Aorta (tissue), 5 donors: ENCODE measurements around the gene DVL1. TPM values are rescaled to one million over a fixed set of nuclear protein-coding genes. Genes with fewer than 3 reads are reported as not detected.
"Not testable (repeated sequence)": the region's sequence is repeated elsewhere in the genome, so short reads cannot be mapped to it uniquely, and the experiment has no call there.

ENCODE experiments used
- ATAC-seq: fragments of 200-7000 bp; cut with Tn5 transposase; one replicate; pipeline ENCODE4 v1.9.1; 2022; ENCODE audit warnings: moderate library complexity; ENCODE audit not compliant: low FRiP score
- DNase-seq, 2 donors: peaks; one replicate each; pipeline ENCODE4 v3.0.0-alpha.2; 2020
- H3K27ac ChIP-seq, 2 donors: one replicate each; pipeline ENCODE4 v1.5.1; 2013; ENCODE audit warnings: low read length in 2 of 2, mild to moderate bottlenecking in 2 of 2, moderate library complexity in 2 of 2, control low read depth in 1 of 2, inconsistent platforms in 1 of 2, low read depth in 1 of 2
- H3K27me3 ChIP-seq, 2 donors: one replicate each; pipeline ENCODE4 v1.6.1; 2013; ENCODE audit warnings: control low read depth in 1 of 2, low read length in 1 of 2, mild to moderate bottlenecking in 1 of 2, moderate library complexity in 1 of 2; ENCODE audit not compliant: insufficient read depth in 2 of 2, control insufficient read depth in 1 of 2
- H3K36me3 ChIP-seq, 2 donors: one replicate each; pipeline ENCODE4 v1.6.1; 2013; ENCODE audit warnings: control low read depth in 1 of 2, low read length in 1 of 2, mild to moderate bottlenecking in 1 of 2; ENCODE audit not compliant: insufficient read depth in 2 of 2, control insufficient read depth in 1 of 2
- H3K4me1 ChIP-seq, 2 donors: one replicate each; pipeline ENCODE4 v1.6.1; 2013; ENCODE audit warnings: low read length in 2 of 2, control low read depth in 1 of 2, mild to moderate bottlenecking in 1 of 2, moderate library complexity in 1 of 2; ENCODE audit not compliant: insufficient read depth in 2 of 2, control insufficient read depth in 1 of 2
- H3K4me3 ChIP-seq, 2 donors: one replicate each; pipeline ENCODE4 v1.5.1; 2013; ENCODE audit warnings: low read length in 2 of 2, control low read depth in 1 of 2, mild to moderate bottlenecking in 1 of 2
- H3K9me3 ChIP-seq: one replicate; pipeline ENCODE4 v1.6.1; 2013; ENCODE audit warnings: mild to moderate bottlenecking, low read length; ENCODE audit not compliant: control insufficient read depth
- WGBS, 2 donors: extraction: QIAGEN DNeasy Blood & Tissue Kit; methylation state at CpG; one replicate each; pipeline ENCODE4 v1.1.7; 2013; 5-methylcytosine and 5-hydroxymethylcytosine counted together
- intact Hi-C, 2 donors: fragments of 100-400 bp; cut with DNase I; formaldehyde crosslinking; loops; one replicate each; pipeline versions ENCODE4 v1.14.2 to v1.15.0; 2022
- polyA plus RNA-seq, 2 donors: library from polyadenylated mRNA; stranded (reverse); fragments of 200-250 nt; gene quantifications; one replicate each; pipeline ENCODE4 v1.2.3, GENCODE V29; 2013
- total RNA-seq, 2 donors: library from RNA; stranded (reverse); fragmentation: NEBNext Ultra II Directional; extraction: Animal tissue kit (Norgen Biotek cat#: 25700); gene quantifications; one replicate each; pipeline ENCODE4 v1.2.1, GENCODE V29; 2021
- donor health status: healthy with polysubstance abuse.
- donor health status: Bipolar disorder and iron deficiency.
- donor health status: DM: no; HTN: no; CAD: no.
- donor health status: DM: no; HTN: no; CAD: no.
- donor health status: DM: yes; HTN: yes; CAD: no.

The DVL1 gene
- total and polyA plus RNA-seq, 4 donors: 21.2 to 71.9 (median 51.2) TPM

DNA sequence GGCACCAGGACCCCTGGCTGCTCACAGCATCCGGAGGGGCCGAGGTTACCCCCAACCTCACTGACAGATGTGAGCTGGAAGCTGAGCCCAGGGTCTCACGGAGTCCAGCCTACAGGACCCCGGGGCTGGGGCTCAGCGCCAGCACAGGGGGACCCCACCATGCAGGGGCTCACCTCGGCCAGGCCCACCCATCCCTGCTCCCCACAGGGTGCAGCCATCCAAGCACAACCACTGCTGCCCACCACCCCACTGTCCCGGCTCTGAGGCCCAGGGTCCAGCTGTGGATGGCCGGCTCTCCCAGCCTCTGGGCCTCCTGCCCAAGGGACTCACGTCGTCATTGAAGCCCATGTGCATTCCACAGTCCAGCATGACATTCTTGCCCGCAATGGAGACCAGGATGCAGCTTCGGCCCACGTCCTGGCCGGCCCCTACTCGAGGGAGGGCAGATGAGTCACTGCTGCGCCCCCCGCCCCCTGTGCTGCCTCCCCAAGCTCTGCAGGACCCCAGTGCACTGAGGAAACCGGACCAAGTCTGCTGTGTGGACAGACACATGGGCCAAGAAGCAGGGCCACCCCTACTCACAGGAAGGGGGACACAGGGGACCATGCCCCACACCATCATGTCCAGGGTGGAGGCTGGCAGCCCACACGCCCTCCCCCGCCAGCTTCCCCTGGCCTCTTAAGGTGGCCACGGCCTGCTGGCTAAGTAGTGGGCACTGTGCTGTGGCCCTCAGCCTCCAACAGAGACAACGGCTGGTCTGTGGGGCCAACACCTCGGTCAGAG lies 28.4 kb downstream of the DVL1 start:
- no peaks in the 10 kb centered on the region for H3K4me1 ChIP-seq
- H3K36me3 ChIP-seq: no peaks in the 10 kb centered on the region
- no peak for ATAC-seq
- H3K27ac ChIP-seq: no peak overlapping the region
- H3K4me3 ChIP-seq: no peak overlapping the region
- intact Hi-C loops: no loop called here
- WGBS, 2 donors: 63 to 69% methylated on average over 23 of the region's 23 CpGs
- H3K27me3 ChIP-seq: no peaks in the 10 kb centered on the region
- H3K9me3 ChIP-seq: no peaks in the 10 kb centered on the region
- DNase-seq: no peak

DNA sequence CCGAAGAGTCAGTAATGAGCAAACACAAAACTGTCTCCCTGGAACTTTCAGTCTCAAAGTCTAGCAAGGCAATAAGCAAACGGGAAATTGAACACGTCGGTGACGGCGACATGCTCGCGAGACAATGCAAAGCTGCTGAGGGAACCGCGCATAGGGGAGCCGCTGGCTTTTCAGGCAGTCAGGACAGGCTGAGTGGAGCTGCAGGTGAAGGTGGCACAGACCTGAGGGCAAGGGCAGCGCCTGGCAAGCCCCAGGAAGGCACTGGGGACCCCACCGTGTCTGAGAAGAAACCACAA lies 29.6 kb downstream of the DVL1 start:
- H3K9me3 ChIP-seq: no peaks in the 10 kb centered on the region
- intact Hi-C loops: no loop called here
- no peak for ATAC-seq
- no peak for DNase-seq
- 92 to 93% methylated on average over 13 of the region's 13 CpGs for WGBS, 2 donors
- H3K4me1 ChIP-seq: no peaks in the 10 kb centered on the region
- no peaks in the 10 kb centered on the region for H3K36me3 ChIP-seq
- no peak overlapping the region for H3K4me3 ChIP-seq
- no peaks in the 10 kb centered on the region for H3K27me3 ChIP-seq
- no peak overlapping the region for H3K27ac ChIP-seq

DNA sequence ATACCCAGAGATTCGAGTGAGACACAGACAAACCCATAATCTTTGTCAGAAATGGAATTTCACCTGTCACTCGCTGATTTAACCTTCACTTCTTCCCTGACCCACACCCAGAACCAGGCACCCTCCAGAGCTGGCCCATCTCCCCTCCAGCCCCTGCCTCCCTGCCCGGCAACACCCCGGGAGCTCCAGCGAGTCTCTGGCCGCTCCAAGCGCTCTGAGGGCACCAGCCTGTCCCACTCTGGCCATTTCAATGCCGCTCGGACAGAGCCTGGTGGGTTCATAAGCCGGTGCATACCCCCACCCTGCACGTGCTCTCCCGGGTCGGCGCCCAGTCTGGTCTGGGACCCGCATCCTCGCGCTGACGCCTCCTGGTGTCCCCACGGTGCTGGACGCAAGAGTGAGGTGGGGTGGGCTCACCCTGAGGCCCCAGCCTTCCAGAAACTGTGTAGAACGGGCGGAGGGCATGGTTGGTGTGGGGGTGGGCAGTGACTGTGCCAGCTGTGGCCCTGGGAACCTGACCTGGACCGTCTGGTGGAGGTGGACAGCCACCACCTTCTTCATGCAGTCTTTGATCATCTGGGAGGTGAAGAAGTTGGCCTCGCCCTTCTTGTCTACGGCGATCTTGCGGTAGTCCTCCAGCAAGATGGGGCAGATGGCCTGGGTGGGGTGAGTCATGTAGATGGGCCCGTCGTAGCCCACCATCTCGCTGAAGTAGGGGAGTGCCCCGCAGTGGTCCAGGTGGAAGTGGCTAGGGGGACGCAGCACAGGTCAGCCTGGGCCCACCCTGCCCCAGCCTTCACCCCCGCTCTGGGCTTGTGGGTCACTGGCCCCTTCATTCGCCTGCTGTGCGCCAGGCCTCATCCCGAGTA lies 30.2 kb downstream of the DVL1 start:
- 88% methylated on average over 36 of the region's 36 CpGs for WGBS, 2 donors
- Histone ChIP-seq H3K4me1 (no peaks in the 10 kb centered on the region), H3K27me3 (no peaks in the 10 kb centered on the region), H3K36me3 (no peaks in the 10 kb centered on the region), H3K9me3 (no peaks in the 10 kb centered on the region), H3K4me3 (no peak overlapping the region), H3K27ac (peak overlapping the region in 1 of 2 donors; percentile 34)
- intact Hi-C loops: no loop called here
- DNase-seq: no peak
- peak; percentile 33 for ATAC-seq

DNA sequence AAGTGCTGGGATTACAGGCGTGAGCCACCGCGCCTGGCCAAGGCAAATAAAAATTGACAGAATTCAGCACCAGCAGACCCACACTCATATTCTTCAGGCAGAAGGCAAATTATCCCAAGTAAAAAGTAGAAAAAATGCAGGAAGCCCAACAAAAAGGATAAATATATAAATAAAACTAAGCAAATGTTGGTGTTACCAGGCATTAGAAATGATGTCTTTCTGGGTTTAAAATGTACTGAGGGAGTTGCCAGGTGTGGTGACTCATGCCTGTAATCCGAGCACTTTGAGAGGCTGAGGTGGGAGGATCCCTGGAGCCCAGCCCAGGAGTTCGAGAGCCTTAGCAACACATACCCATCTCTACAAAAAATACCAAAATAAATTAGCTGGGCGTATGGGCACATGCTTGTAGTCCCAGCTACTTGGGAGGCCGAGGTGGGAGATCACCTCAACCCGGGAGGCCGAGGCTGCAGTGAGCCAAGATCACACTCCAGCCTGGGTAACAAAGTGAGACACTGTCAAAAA lies 31.0 kb downstream of the DVL1 start:
- DNase-seq: peak; percentile 92 to 93
- no peaks in the 10 kb centered on the region for H3K36me3 ChIP-seq
- intact Hi-C loops: no loop called here
- no peak overlapping the region for H3K27ac ChIP-seq
- H3K27me3 ChIP-seq: no peaks in the 10 kb centered on the region
- ATAC-seq: peak; percentile 78
- no peak overlapping the region for H3K4me3 ChIP-seq
- H3K4me1 ChIP-seq: no peaks in the 10 kb centered on the region
- H3K9me3 ChIP-seq: no peaks in the 10 kb centered on the region
- 45 to 48% methylated on average over 9 of the region's 9 CpGs for WGBS, 2 donors

DNA sequence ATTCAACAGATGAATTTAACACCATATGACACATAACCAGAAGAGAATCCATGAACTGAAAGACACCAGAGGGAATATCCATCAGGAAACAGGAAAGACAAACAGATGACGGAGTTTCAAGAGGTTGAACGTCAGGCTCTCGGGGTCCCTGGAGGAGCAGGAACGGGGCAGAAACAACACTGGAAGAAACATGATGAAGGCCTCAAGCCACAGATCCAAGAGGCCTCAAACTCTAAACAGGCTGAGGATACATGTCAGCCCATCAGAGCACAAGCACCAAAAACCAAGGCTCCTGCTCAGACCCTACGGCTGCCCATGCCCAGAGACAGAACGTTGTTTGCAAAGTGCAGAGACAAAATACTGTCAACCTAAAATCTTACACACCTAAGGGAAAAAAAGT lies 31.8 kb downstream of the DVL1 start:
- ATAC-seq (no peak), DNase-seq (no peak)
- 81 to 85% methylated on average over 6 of the region's 6 CpGs for WGBS, 2 donors
- no peak overlapping the region for H3K4me3 ChIP-seq
- no peaks in the 10 kb centered on the region for H3K36me3 ChIP-seq
- H3K4me1 ChIP-seq: no peaks in the 10 kb centered on the region
- H3K27ac ChIP-seq: no peak overlapping the region
- H3K27me3 ChIP-seq: no peaks in the 10 kb centered on the region
- intact Hi-C loops: no loop called here
- H3K9me3 ChIP-seq: no peaks in the 10 kb centered on the region

DNA sequence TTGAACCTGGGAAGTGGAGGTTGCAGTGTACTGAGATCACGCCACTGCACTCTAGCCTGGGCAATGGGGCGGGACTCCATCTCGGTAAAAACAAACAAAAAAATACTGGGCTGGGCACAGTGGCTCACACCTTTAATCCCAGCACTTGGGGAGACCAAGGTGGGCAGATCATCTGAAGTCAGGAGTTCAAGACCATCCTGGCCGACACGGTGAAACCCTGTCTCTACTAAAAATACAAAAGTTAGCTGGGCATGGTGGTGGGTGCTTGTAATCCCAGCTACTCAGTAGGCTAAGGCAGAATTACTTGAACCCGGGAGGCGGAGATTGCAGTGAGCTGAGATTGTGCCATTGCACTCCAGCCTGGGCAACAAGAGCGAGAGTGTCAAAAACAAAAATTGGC lies 33.0 kb downstream of the DVL1 start:
- H3K4me1 ChIP-seq, intact Hi-C loops, H3K27me3 ChIP-seq, ATAC-seq, H3K27ac ChIP-seq, DNase-seq, H3K9me3 ChIP-seq, H3K36me3 ChIP-seq, H3K4me3 ChIP-seq: not testable (repeated sequence)
- WGBS, 2 donors: 88 to 90% methylated on average over 8 of the region's 8 CpGs

DNA sequence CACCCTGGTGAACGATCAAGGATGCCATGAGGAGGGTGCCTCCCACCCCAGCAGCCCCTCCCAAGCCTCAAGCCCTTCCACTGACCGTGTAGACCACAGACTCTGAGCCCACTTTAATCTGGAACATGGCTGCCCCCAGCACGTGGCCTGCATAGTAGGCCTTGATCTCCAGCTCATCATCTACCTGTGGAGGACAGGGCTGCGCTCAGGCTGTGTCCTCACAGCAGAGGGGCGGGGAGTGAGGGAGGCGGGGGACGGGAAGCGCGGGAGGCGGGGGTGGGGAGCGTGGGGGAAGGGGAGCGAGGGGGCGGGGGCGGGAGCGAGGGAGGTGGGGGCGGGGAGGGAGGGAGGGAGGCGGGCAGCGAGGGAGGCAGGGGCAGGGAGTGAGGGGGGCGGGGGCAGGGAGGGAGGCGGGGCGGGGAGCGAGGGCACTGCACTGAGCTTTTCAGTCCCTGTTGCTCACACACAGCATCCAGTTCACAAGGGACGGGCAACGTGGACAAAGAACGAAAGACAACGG lies 33.7 kb downstream of the DVL1 start:
- DNase-seq: no peak
- H3K27ac ChIP-seq: no peak overlapping the region
- no peaks in the 10 kb centered on the region for H3K27me3 ChIP-seq
- intact Hi-C loops: no loop called here
- no peaks in the 10 kb centered on the region for H3K9me3 ChIP-seq
- 57 to 74% methylated on average over 14 to 25 of the region's 26 CpGs for WGBS, 2 donors
- H3K4me1 ChIP-seq: no peaks in the 10 kb centered on the region
- ATAC-seq: no peak
- H3K4me3 ChIP-seq: no peak overlapping the region
- no peaks in the 10 kb centered on the region for H3K36me3 ChIP-seq

DNA sequence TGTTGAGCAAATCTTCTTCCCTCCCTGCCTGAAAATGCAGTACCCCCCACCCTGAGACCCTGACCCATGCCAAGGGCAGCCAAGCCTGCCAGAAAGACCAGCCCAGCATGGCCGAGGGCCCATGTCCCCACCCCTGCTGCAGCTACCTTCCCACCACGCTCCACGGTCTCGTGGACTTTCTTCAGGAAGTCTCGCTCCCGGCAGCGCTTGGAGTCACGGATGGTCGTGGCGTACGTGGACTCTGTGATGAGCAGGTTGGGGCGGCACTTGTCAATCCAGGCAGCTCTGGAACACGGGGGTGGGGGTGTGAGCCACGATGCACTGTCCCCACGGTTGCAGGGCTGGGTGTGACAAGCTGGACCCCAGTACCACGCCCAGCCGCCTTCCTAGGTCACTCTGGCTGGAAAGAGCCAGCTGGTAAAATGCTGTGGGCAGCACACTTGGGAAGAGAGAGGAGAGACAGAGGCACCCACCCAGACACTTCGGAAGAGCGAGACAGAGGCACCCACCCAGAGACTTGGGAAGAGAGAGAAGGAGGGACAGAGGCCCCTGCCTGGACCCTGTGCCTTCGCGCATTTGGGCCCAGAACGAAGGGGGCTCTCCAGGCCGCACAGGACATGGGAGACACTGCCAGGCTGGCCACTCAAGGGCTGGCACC lies 34.4 kb downstream of the DVL1 start:
- Histone ChIP-seq H3K27ac (no peak overlapping the region), H3K4me1 (no peaks in the 10 kb centered on the region), H3K27me3 (no peaks in the 10 kb centered on the region), H3K36me3 (no peaks in the 10 kb centered on the region), H3K4me3 (no peak overlapping the region), H3K9me3 (no peaks in the 10 kb centered on the region)
- 87 to 89% methylated on average over 23 of the region's 23 CpGs for WGBS, 2 donors
- intact Hi-C loops: no loop called here
- ATAC-seq (no peak), DNase-seq (no peak)
